Omental fat pad (tissue), 4 donors: Measurements from ENCODE around the gene GJD3. TPM values are rescaled to one million over a fixed set of nuclear protein-coding genes. Genes with fewer than 3 reads are reported as not detected.

Source experiments
- ATAC-seq: fragments of 150-250 bp; one replicate; pipeline ENCODE4 v1.9.1; 2016; ENCODE audit warnings: mild to moderate bottlenecking, moderate library complexity; ENCODE audit not compliant: low FRiP score
- DNase-seq: peaks from one replicate; pipeline ENCODE4 v3.0.0-alpha.2; 2019; ENCODE audit warnings: low spot score
- total RNA-seq, 4 donors: library from RNA; depleted of rRNA; stranded (reverse); fragments of >200 nt; gene quantifications; one replicate each; pipeline ENCODE4 v1.1.0, GENCODE V29; 2016
- TF ChIP-seq, protein P1 (sequence below), 3 donors: fragments of 450-650 bp; IDR thresholded peaks; one replicate each; pipeline ENCODE4 v1.5.1; 2016 to 2017; ENCODE audit warnings: antibody characterized with exemption in 3 of 3, mild to moderate bottlenecking in 3 of 3, moderate library complexity in 2 of 3

GJD3 gene
- total RNA-seq, 4 donors from 2014 or later: 0.60 to 2.0 TPM; not detected in 2

DNA sequence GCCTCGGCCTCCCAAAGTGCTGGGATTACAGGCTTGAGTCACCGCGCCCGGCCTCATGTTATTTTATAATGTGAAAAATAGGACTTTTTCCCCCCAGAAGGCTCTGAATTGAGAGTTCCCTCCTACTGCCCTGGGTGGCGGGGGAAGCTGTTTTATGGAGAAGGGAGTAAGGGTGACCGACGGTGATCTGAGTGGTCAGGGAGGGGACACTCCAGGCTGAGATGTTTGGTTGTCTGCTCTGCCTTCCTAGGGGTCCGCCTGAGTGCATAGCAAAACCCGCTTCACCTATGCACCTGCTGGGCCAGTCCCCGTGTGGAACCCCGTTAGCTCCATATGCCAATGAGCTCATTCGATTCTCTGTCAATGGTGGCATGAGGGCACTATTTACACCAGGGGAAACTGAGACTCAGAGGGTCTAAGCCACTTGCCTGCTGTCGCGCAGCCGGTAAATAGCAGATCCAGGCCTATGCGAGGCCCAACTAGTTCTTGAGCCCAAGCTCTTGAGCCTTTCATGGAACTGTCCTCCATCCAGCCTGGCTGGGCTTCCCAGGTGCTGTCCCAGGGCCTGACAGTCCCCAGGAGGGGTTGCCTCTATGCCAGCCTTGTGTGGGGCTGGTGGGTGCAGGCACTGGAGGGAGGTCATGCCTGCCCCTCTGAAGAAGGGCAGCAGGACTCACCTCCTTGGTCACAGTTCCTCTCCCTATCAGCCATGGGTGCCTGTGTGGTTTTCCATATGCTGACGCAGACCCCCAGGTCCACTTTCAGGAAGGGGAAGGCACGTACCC lies 1.7 kb upstream of the GJD3 start:
- no peak for ATAC-seq
- TF ChIP-seq, protein P1, sequence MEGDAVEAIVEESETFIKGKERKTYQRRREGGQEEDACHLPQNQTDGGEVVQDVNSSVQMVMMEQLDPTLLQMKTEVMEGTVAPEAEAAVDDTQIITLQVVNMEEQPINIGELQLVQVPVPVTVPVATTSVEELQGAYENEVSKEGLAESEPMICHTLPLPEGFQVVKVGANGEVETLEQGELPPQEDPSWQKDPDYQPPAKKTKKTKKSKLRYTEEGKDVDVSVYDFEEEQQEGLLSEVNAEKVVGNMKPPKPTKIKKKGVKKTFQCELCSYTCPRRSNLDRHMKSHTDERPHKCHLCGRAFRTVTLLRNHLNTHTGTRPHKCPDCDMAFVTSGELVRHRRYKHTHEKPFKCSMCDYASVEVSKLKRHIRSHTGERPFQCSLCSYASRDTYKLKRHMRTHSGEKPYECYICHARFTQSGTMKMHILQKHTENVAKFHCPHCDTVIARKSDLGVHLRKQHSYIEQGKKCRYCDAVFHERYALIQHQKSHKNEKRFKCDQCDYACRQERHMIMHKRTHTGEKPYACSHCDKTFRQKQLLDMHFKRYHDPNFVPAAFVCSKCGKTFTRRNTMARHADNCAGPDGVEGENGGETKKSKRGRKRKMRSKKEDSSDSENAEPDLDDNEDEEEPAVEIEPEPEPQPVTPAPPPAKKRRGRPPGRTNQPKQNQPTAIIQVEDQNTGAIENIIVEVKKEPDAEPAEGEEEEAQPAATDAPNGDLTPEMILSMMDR (IDR thresholded peaks at IDR 0.05): no peak
- DNase-seq: no peak

DNA sequence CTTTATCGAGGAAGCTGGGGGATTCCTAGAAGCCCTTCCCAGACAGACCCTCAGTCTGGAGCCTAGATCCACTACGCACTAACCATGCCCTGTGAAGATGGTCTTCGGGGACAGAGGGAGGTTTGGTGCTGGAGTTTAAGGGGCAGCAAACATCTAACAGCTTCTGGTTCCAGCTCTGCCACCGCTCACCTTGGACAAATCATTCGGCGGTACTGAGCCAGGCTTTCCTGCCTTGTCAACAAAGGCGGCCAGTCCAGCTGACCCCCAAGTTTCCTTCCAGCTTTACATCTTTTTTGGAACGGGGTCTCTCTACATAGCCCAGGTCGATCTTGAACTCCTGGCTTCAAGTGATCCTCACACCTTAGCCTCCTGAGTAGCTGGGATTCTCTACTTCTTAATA lies 369 bp upstream of the GJD3 start:
- ATAC-seq (no peak), DNase-seq (no peak)
- TF ChIP-seq, protein P1 (IDR thresholded peaks at IDR 0.05): no peak

DNA sequence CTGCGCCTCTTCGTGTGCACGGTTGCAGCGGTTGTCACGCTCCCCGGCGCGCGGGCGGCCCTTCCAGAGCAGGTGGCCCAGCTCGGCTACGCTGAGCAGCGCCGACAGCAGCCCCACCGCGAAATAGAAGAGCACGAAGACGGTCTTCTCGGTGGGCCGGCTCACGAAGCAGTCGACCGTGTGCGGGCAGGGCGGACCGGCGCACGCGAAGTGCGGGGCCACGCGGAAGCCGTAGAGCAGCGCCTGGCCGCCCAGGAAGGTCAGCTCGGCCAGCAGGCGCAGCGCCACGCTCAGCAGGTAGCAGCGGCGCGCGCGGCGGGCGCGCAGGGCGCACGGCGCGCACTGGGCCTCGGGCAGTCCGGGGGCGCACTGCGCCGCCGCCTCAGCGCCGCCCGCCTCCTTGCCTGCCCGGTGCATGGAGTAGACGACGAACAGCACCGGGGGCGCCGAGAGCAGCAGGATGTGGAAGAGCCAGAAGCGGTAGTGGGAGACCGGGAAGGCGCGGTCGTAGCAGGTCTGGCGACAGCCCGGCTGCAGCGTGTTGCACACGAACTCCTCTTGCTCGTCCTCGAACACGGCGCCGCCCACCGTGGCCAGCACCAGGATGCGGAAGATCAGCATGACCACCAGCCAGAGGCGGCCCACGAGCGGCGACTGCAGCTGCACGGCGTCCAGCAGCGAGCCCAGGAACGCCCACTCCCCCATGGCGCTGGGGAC lies 1.3 kb downstream of the GJD3 start:
- DNase-seq (no peak), ATAC-seq (no peak)
- TF ChIP-seq, protein P1 (IDR thresholded peaks at IDR 0.05): no peak

DNA sequence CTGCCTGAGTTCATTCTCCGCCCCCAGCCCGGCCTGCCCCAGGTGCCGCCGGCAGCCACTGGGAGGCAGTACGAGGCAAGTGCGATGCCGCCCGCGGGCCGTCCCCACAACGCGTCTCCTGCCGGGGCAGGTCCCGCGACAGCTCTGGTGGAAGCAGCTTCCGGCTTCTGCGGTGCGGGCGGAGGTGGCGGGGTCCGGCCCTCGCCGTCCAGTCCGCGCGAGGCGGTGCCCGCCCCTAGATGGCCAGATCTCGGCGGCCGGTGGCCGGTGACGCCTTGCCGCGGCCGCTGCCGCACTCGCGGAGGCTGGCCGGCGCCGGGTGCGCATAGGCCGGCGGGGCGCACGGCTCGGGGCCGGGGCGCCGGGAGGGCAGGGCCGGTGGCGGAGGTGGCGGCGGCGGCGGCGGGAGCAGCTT lies 1.8 kb downstream of the GJD3 start:
- no peak for DNase-seq
- no peak for ATAC-seq

DNA sequence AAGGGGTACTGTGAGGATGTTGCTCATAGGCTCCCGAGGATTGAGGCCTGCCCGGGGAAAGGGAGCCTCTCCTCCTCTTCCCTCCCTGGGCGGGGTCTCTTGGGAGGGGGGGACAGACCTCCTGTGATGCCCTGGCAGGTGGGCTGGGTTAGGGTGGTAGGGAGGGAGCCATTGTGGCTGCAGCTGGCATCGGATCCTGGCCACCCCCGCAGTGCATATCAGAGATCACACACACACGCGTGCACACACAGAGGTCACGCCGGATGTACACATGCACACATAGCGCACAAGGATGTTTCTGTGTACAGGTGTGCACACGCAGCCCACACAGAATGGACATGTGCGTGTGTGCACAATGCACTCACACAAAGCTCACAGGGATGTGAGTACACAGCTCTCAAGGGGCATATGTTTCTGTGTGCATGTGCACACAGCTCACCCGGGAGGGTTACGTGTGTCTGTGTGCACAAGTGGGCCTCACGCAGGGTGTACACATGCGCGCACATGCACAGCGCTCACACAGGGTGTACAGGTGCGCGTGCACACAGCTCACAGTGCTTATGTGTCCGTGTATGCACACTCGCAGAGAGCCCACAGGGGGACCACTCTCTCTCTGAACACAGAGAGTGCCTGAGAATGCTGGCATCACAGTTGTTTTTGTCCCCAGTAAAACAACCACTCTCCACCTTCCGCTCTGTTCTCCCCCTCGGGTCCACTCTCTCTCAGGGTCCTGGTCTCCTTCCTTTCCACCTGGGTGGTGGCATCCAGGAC lies 2.4 kb downstream of the GJD3 start:
- no peak for ATAC-seq
- TF ChIP-seq, protein P1 (IDR thresholded peaks at IDR 0.05): no peak
- no peak for DNase-seq

More for the DNA sequence above, 1.8 kb downstream of the GJD3 start:
- TF ChIP-seq, protein P1 (IDR thresholded peaks at IDR 0.05): no peak

DNA sequence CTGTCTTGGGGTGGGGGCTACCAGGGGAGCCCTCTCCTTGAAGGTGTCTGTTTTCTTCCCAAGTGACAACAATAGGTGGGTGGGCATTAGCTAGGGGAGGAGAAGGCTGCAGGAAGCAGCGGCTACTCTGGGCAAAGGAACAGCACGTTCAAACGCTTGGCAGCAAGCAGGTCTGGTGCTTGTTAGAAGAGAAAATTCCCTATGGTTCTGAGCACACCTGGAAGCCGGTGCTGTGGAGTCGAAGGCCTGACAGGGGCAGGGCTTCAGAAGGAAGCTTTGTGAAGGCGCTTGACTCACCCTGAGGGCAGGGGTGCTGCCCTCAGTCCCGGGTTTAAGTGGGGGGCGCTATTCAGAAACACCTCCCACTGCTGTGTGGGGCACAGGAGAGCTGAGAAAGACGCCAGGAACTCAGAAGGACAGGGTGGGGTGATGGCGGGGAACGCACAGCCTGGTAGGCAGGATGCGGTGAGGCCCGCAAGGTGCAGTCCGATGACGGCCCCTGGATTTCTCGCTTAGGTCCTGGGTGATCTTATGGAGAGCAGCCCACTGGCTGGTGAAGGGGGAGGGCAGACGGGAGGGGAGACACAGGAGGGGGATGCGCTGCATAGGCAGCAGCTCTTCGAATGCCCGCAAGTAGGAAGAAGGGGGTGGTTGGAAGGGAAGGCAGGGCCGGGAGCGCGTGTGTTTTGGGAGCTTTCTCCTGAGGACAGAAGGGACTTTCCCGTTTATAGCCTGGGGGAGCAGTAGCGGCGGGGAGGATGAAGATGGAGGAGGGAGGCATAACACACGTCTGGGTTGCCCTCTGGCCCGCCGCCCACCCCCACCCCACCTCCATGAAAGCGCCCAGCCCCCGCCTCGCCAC lies 3.2 kb downstream of the GJD3 start:
- ATAC-seq (no peak), DNase-seq (no peak)
- TF ChIP-seq, protein P1 (IDR thresholded peaks at IDR 0.05): no peak
